ENCODE data around the gene DPP7. TPM values are rescaled to one million over a fixed set of nuclear protein-coding genes. Genes with fewer than 3 reads are reported as not detected.
A peak's percentile ranks its signal among the peaks of the same experiment; 100 is the strongest.

DPP7 gene
- total and polyA plus RNA-seq, 2 experiments from 2014 or later, result 144 to 204 TPM

DNA sequence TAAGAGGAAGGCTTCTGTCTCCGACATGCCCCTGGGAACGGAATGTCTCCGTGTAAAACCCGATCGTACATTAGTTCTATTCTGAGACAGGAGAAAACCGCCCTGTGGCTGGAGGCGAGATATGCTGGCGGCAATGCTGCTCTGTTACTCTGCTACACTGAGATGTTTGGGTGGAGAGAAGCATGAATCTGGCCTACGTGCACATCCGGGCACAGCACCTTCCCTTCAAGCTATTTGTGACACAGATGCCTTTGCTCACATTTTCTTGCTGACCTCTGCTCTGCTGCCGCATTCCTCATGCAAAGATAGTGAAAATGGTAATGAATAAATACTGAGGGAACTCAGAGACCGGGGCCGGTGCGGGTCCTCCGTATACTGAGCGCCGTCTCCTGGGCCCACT lies 2.2 kb upstream of the DPP7 start:
- TF ChIP-seq, protein P1, sequence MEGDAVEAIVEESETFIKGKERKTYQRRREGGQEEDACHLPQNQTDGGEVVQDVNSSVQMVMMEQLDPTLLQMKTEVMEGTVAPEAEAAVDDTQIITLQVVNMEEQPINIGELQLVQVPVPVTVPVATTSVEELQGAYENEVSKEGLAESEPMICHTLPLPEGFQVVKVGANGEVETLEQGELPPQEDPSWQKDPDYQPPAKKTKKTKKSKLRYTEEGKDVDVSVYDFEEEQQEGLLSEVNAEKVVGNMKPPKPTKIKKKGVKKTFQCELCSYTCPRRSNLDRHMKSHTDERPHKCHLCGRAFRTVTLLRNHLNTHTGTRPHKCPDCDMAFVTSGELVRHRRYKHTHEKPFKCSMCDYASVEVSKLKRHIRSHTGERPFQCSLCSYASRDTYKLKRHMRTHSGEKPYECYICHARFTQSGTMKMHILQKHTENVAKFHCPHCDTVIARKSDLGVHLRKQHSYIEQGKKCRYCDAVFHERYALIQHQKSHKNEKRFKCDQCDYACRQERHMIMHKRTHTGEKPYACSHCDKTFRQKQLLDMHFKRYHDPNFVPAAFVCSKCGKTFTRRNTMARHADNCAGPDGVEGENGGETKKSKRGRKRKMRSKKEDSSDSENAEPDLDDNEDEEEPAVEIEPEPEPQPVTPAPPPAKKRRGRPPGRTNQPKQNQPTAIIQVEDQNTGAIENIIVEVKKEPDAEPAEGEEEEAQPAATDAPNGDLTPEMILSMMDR (IDR thresholded peaks at IDR 0.05; ENCODE audit: low read depth, low read length), result no peak
- H3K4me3 ChIP-seq, result no peak overlapping the region
- peak overlapping the region; percentile 97 for H3K27ac ChIP-seq
- peaks cover 29% of the 10 kb centered on the region for H3K4me1 ChIP-seq (ENCODE audit: low read depth)
- no peaks in the 10 kb centered on the region for H3K9me3 ChIP-seq (ENCODE audit: low read depth)
- H3K27me3 ChIP-seq, result peaks cover 6% of the 10 kb centered on the region
- DNase-seq (ENCODE audit: low read depth in 1 of 2, low spot score in 1 of 2), result peak; percentile 57 to 64
- no peaks in the 10 kb centered on the region for H3K36me3 ChIP-seq

DNA sequence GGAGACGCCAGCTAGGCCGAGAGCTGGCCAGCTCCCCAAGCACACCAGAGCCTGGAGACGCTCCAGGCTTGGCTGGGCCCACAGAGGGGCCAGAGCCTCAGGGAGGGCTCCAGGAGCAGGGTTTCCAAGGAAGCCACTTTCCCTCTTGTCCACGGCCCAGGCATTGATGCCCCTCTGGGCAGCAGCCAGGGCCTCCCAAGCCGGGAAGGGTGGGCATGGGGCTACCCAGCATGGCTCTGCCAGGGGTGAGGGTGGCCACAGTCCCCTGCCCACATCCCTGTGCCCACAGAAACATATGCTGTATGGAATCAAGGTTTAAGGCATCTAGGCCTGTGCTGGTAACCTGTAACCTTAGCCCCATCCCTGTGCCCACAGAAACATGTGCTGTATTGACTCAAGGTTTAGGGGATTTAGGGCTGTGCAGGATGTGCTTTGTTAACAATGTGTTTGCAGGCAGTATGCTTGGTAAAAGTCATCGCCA lies 1.5 kb upstream of the DPP7 start:
- H3K4me1 ChIP-seq (ENCODE audit: low read depth), result peaks cover 29% of the 10 kb centered on the region
- peaks cover 6% of the 10 kb centered on the region for H3K27me3 ChIP-seq
- no peak for DNase-seq (ENCODE audit: low read depth in 1 of 2, low spot score in 1 of 2)
- H3K36me3 ChIP-seq, result no peaks in the 10 kb centered on the region
- peak overlapping the region; percentile 97 for H3K27ac ChIP-seq
- TF ChIP-seq, protein P1 (IDR thresholded peaks at IDR 0.05; ENCODE audit: low read depth, low read length), result no peak
- no peaks in the 10 kb centered on the region for H3K9me3 ChIP-seq (ENCODE audit: low read depth)
- H3K4me3 ChIP-seq, result no peak overlapping the region

DNA sequence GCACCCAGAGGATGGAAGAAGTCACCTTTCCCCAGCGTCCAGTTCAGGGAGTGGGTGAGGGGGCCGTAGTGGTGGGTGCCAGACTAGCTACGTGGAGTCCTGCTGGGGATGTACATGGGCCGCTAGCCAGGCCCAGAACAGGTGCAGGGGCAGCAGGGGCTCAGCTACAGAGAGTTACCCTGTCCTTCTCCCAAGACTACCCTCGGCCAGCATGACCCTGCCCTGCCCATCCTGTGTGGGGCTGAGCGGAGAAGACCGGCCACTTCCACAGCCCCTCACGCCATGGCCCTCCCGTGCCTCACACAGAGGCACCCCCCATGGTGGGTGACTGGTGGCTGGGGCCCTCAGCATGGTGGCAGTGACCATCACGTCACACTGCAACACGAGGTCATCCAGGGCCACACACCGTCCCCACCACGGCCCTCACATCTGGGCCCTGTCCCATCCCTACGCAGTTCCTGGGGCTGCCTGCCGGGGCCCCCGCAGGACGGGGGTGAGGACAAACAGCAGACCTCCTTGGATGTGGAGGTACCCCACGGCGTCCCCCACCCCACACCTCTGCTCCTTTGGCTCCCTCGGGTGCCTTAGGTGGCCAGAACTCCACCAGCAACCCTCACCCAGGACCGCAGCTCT lies 977 bp upstream of the DPP7 start:
- peak overlapping the region; percentile 97 for H3K27ac ChIP-seq
- H3K9me3 ChIP-seq (ENCODE audit: low read depth), result no peaks in the 10 kb centered on the region
- TF ChIP-seq, protein P1 (IDR thresholded peaks at IDR 0.05; ENCODE audit: low read depth, low read length), result no peak
- H3K4me1 ChIP-seq (ENCODE audit: low read depth), result peaks cover 29% of the 10 kb centered on the region
- no peak for DNase-seq (ENCODE audit: low read depth in 1 of 2, low spot score in 1 of 2)
- peaks cover 6% of the 10 kb centered on the region for H3K27me3 ChIP-seq
- no peak overlapping the region for H3K4me3 ChIP-seq
- H3K36me3 ChIP-seq, result no peaks in the 10 kb centered on the region

DNA sequence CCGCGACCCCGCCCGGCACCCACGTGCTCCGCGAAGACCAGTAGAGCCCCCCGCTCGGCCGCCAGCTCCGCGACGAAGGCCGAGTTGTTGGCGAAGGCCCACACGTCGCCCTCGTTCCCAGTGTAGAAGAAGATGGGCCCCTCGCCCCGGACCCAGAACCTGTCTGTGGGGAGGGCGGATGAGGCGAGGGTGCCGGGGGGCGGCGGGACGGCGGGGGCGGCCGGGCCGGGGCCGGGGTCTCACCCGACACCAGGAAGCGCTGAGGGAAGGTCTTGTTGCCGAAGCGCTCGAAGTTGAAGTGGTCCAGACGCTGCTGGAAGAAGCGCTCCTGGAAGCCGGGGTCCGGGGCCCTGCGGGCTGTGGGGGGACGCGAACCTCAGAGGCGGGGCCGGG lies 317 bp downstream of the DPP7 start:
- H3K9me3 ChIP-seq (ENCODE audit: low read depth), result no peaks in the 10 kb centered on the region
- H3K27me3 ChIP-seq, result peaks cover 6% of the 10 kb centered on the region
- peak in 1 of 2 donors; percentile 11 for DNase-seq (ENCODE audit: low read depth in 1 of 2, low spot score in 1 of 2)
- H3K4me1 ChIP-seq (ENCODE audit: low read depth), result peaks cover 29% of the 10 kb centered on the region
- H3K27ac ChIP-seq, result no peak overlapping the region
- H3K4me3 ChIP-seq, result peak overlapping the region; percentile 34
- TF ChIP-seq, protein P1 (IDR thresholded peaks at IDR 0.05; ENCODE audit: low read depth, low read length), result no peak
- no peaks in the 10 kb centered on the region for H3K36me3 ChIP-seq

DNA sequence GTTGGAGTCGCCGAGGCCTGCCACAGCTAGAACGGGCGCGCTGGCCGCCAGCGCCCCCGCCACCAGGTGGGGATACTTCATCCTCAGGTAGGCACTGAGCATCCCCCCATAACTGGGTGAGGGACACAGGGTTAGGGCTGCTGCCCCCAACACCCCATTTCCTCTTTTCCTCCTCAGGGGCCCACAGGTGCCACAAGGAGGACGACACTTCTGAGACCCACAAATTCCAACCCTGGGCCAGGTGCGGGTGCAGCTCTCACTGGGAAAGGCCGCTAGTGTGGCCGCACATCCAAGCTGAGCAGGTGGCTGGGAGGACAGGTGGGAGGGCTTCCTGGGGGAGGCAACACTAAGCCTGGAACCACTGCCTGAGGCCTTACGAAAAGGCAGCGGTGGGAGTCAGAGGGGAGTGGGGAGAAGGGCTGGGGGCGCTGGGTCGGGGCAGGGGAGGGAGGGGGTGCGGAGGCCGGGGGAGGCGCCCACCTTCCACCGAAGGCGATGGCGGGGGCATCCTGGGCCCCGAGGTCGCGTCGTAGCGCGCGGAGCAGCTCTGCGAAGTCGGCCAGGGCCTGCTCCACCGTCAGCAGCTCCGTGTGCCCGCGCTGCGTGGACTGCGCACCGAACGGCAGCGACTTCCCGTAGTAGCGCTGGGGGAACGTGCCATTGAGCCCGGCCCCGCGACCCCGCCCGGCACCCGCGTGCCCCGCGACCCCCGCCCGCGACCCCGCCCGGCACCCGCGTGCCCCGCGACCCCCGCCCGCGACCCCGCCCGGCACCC lies 961 bp downstream of the DPP7 start:
- Histone ChIP-seq H3K4me1 (ENCODE audit: low read depth) (peaks cover 29% of the 10 kb centered on the region), H3K27ac (no peak overlapping the region), H3K9me3 (ENCODE audit: low read depth) (no peaks in the 10 kb centered on the region), H3K4me3 (no peak overlapping the region), H3K36me3 (no peaks in the 10 kb centered on the region), H3K27me3 (peaks cover 6% of the 10 kb centered on the region)
- peak in 1 of 2 donors; percentile 22 for DNase-seq (ENCODE audit: low read depth in 1 of 2, low spot score in 1 of 2)
- TF ChIP-seq, protein P1 (IDR thresholded peaks at IDR 0.05; ENCODE audit: low read depth, low read length), result no peak

Data from cardiac muscle cell (in vitro differentiated cells and primary cell).